ENCODE results near the gene SPDYE17.
"Not testable (repeated sequence)": the region's sequence is repeated elsewhere in the genome, so short reads cannot be mapped to it uniquely, and the experiment has no call there.

Gene SPDYE17

GRCh38 chr7:76998764-76999450 is 33.3 kb downstream of the SPDYE17 start:
- DNase-seq: not testable (repeated sequence)

GRCh38 chr7:76998285-76998589 is 33.9 kb downstream of the SPDYE17 start:
- no peak for DNase-seq

DNA sequence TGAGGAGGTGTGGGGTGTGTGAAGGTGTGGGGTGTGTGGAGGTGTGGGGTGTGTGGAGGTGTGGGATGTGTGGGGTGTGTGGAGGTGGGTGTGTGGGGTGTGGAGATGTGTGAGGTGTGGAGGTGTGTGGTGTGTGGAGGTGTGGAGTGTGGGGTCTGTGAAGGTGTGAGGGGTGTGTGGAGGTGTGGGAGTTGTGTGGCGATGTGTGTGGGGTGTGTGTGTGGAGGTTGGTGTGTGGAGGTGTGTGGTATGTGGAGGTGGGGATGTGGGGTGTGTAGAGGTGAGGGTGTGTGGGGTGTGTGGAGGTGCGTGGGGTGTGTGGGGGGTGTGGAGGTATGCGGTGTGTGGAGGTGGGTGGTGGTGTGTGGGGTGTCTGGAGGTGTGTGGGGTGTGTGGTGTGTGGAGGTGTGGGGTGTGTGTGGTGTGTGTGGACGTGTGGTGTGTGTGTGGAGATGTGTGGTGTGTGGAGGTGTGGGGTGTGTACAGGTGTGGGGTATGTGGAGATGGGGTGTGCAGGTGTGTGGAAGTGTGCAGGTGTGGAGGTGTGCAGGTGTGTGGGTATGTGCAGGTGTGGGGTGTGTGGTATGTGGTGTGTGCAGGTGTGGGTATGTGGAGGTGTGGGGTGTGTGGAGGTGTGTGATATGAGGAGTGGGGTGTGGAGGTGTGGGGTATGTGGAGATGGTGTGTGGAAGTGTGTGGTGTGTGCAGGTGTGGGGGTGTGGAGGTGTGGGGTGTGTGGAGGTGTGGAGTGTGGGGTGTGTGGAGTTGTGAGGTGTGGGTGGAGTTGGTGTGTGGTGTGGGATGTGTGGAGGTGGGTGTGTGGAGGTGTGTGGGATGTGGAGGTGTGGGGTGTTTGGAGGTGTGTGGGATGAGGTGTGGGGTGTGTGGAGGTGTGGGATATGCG is 34.5 kb downstream of the SPDYE17 start:
- no peak for DNase-seq

- not testable (repeated sequence) for DNase-seq
These were observed 35.2 kb downstream of the SPDYE17 start for GRCh38 chr7:76996932-76997331.

- DNase-seq: not testable (repeated sequence)
These were observed 37.9 kb downstream of the SPDYE17 start for GRCh38 chr7:76994286-76994685.

DNA sequence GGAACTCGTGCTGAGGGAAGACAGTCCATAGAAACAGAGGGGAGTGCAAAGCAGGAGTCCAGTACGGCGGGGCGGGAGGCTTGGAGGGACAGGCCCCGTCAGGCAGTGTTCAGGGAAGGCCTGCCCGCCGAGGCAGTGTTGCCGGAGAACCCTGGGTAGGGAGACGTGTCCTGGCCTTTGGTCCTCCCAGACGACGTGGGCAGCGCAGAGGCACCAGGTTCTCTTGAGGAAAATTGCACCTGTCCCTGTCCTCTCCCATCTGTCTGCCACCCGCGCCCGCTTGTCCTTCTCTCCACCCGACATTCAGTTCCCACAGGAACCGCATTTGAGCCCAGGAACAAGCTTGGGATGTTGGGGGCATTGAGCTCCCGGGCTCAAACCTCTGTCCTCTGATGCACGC is 38.3 kb downstream of the SPDYE17 start:
- DNase-seq: not testable (repeated sequence)

GRCh38 chr7:76992871-76993270 is 39.3 kb downstream of the SPDYE17 start:
- not testable (repeated sequence) for DNase-seq

DNA sequence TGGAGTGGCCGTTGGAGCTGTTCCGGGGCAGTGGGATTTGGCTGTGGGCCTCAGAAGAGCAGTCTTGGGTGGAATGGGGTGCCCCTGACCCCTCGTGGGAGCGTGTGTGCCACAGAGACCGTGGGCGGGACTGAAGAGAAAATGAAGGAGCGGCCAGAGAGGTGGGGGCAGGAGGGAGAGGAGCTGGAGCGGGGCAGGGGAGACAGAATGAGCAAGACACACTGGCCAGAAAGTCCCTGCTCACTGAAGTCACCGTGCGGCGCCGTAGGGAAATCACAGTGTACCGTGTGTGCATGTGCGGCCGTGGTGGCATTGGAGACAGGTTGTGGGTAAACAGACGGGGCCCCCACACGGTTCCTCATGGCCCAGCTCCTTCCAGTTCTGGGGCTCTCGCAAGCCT is 40.0 kb downstream of the SPDYE17 start:
- not testable (repeated sequence) for DNase-seq

DNA sequence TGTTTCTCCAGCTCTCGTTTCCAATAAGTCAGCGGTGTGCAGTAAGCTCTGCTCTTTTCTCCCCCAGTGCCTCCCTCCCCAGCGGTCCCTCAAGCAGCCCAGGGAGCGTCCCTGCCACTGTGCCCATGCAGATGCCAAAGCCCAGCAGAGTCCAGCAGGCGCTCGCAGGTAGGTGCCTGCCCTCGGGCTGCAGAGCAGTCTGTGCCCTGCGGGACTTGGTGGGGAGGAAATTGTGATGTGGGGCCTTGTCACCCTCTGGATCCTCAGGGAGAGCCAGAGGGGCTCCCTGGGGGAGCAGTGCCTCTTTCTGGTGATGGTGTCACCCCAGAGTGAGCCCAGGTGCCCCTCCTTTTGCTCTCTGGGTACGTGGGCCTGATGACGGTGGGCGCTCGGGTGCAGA is 42.0 kb downstream of the SPDYE17 start:
- DNase-seq: not testable (repeated sequence)

- not testable (repeated sequence) for DNase-seq
These were observed 46.0 kb downstream of the SPDYE17 start for GRCh38 chr7:76985924-76986717.

GRCh38 chr7:76984784-76985136 is 47.4 kb downstream of the SPDYE17 start:
- not testable (repeated sequence) for DNase-seq

DNA sequence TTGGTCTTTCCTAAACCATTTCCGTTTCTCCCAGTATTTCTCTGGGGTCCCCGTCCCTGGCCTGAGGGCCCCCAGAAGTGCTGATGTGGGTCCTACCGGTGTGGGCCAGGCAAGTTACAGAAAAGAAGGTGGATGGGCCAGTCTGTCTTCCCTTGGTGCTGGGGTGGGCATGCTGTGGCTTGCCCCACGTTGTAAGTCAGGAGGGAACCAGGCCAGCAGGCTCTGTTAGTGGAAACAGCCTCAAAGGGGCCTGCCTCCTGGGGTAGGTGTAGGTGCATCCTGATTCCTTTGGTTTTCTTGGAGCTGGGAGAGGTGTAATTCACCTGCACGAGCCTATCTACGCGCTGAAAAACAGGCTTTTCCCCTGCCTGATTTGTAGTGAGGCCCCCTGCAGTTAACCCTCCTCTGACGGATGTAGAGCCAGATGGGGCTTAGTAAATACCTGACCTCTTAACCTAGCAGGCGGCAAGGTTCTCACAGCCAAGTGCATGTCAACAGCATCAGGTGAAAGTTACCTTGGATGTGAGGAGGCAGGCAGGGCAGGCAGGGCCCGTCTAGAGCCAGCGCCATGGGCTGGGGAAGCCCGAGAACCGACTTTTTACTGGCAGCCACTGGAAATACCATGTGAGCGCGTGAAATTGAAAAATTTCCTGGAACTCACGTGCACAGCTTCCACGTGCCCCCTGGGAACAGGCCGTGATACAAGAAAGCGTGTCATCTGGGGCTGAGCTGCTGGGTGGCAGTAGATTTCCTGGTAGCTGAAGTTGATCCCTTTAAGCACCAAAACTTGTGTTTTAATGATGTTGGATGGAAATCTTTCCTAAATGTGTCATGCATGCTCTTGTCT is 48.0 kb downstream of the SPDYE17 start:
- DNase-seq: not testable (repeated sequence)

DNA sequence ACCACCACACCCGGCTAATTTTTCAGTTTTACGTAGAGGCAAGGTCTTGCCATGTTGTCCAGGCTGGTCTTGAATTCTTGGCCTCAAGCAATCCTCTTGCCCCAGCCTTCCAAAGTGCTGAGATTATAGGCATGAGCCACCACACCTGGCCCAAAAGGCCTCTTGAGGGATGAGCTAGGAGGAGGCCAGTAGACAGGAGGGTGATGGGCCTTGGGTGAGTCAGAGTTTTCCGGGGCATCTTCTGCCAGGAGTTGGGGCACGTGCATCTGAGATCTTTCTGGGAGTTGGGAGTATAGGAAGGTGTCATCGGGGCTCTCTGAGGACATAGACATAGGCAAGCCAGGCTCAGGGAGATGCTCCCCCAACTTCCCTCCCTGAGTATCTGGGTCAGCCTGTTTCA is 48.8 kb downstream of the SPDYE17 start:
- not testable (repeated sequence) for DNase-seq

GRCh38 chr7:76982501-76982900 is 49.7 kb downstream of the SPDYE17 start:
- not testable (repeated sequence) for DNase-seq

DNA sequence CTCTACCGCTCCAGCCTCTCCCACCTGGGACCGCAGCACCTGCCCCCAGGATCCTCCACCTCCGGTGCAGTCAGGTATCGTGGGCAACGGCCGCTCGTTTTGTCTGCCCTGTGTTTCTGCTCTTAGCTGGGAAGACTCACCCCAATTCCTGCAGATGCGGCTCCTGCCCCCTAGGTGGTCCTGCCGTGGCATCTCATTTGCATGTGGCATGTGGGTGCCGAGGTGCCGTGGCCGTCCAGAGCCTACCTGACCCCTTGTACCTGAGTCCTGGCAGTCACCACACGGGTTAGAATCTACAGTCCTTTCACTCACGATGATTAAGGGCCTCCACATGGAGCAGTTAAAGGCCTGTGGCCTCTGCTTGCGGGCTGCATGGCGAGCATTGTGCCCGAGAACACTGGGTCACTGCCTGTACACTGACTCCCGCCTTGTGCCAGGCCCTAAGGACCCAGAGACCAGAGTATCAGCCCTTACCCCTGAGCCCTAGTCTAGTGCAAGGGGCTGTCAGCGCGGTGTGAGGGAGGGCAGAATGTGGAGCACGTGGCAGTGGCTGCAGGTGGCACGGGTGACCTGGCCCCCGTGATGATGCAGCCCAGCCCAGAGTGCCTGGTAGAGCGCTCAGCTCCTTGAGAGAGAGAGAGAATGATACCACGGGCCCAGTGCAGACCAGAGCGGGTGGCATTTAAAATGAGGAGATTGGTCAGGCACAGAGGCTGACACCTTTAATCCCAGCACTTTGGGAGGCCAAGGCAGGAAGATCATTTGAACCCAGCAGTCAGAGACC is 50.8 kb downstream of the SPDYE17 start:
- not testable (repeated sequence) for DNase-seq

GRCh38 chr7:76980576-76980975 is 51.6 kb downstream of the SPDYE17 start:
- DNase-seq: not testable (repeated sequence)

GRCh38 chr7:76977761-76978367 is 54.3 kb downstream of the SPDYE17 start:
- not testable (repeated sequence) for DNase-seq

GRCh38 chr7:76974793-76975579 is 57.2 kb downstream of the SPDYE17 start:
- DNase-seq: not testable (repeated sequence)

DNA sequence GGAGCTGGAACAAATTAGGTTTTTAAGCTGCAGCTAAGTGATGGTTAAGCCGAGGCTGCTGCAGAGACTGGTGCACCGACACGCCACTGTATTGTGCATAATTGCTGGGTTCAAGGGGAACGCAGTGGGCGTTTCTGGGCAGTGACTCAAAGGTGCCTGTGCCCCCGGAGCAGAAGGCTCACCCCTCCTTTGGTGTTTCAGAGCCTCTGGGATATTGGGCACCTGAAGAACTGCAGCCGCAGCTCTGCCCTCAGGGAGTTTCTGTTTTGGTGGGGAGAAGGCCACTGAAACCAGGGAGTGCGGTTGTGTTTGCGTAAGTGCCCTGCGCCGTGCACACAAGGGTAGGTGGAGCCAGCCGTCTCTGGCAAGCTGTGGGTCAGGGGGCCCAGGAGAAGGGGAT is 57.8 kb downstream of the SPDYE17 start:
- DNase-seq: not testable (repeated sequence)

GRCh38 chr7:76972391-76972790 is 59.8 kb downstream of the SPDYE17 start:
- DNase-seq: not testable (repeated sequence)

Measured in SIG-M5 (cell line).